Mucosa of descending colon (tissue), 3 donors: ENCODE data around the gene TSPAN18. TPM values are rescaled to one million over a fixed set of nuclear protein-coding genes. Genes with fewer than 3 reads are reported as not detected.

Experiments
- ATAC-seq: fragments of 200-7000 bp; cut with Tn5 transposase; one replicate; pipeline ENCODE4 v1.9.1; 2020; ENCODE audit warnings: mild to moderate bottlenecking, moderate library complexity
- DNase-seq, 3 donors: peaks; one replicate each; pipeline ENCODE4 v3.0.0-alpha.2; 2020
- H3K36me3 ChIP-seq: fragments of 200-600 bp; one replicate; pipeline ENCODE4 v1.8.0; 2021; ENCODE audit warnings: low read depth, mild to moderate bottlenecking
- H3K4me1 ChIP-seq: fragments of 200-600 bp; one replicate; pipeline ENCODE4 v1.8.0; 2021; ENCODE audit warnings: low read depth, mild to moderate bottlenecking
- H3K4me3 ChIP-seq: fragments of 200-600 bp; one replicate; pipeline ENCODE4 v1.8.0; 2021; ENCODE audit warnings: mild to moderate bottlenecking
- H3K9me3 ChIP-seq: fragments of 200-600 bp; one replicate; pipeline ENCODE4 v1.8.0; 2021; ENCODE audit warnings: mild to moderate bottlenecking
- CTCF ChIP-seq: fragments of 200-600 bp; IDR thresholded peaks from one replicate; pipeline ENCODE4 v1.8.0; 2022; ENCODE audit warnings: antibody characterized with exemption, mild to moderate bottlenecking
- intact Hi-C, 2 donors: fragments of 100-400 bp; cut with DNase I in 1 of 2; cut with micrococcal nuclease in 1 of 2; formaldehyde crosslinking; loops; one replicate each; pipeline versions ENCODE4 v1.11.0 to v1.11.1; 2022; cut with DNase I, micrococcal nuclease
- total RNA-seq, 3 donors: library from RNA; stranded (reverse); fragmentation: NEBNext Ultra II Directional in 2 of 3; extraction: Animal tissue kit (Norgen Biotek cat#: 25700) in 2 of 3; gene quantifications; one replicate each; pipeline versions ENCODE4 v1.2.1 to v1.2.4, GENCODE V29; 2021 to 2023
- donor health status: DM: no; HTN: no; CAD: no; lungs with moderate emphysema.
- donor health status: DM: no; HTN: no; CAD: no.
- donor health status: DM: no; HTN: yes; CAD: no.

The TSPAN18 gene
- total RNA-seq, 3 donors from 2014 or later, result 3.6 to 63.2 (median 8.5) TPM

- no peaks in the 10 kb centered on the region for H3K4me1 ChIP-seq
- TF ChIP-seq CTCF, result no peak
- H3K9me3 ChIP-seq, result no peaks in the 10 kb centered on the region
- intact Hi-C loops, result no loop called here
- H3K4me3 ChIP-seq, result no peak overlapping the region
- ATAC-seq, result no peak
- DNase-seq, result no peak
- no peaks in the 10 kb centered on the region for H3K36me3 ChIP-seq
These were observed 49.3 kb downstream of the TSPAN18 start for GRCh38 chr11:44775985-44776446.

GRCh38 chr11:44776551-44777208 is 49.9 kb downstream of the TSPAN18 start:
- intact Hi-C loops, result no loop called here
- no peak for ATAC-seq
- no peaks in the 10 kb centered on the region for H3K9me3 ChIP-seq
- H3K36me3 ChIP-seq, result no peaks in the 10 kb centered on the region
- no peaks in the 10 kb centered on the region for H3K4me1 ChIP-seq
- H3K4me3 ChIP-seq, result no peak overlapping the region
- DNase-seq, result no peak
- no peak for TF ChIP-seq CTCF

- no peak for ATAC-seq
- intact Hi-C loops, result no loop called here
- no peaks in the 10 kb centered on the region for H3K9me3 ChIP-seq
- no peak for TF ChIP-seq CTCF
- H3K36me3 ChIP-seq, result no peaks in the 10 kb centered on the region
- DNase-seq, result peak in 1 of 3 donors; percentile 7
- no peaks in the 10 kb centered on the region for H3K4me1 ChIP-seq
- H3K4me3 ChIP-seq, result no peak overlapping the region
These were observed 50.7 kb downstream of the TSPAN18 start for GRCh38 chr11:44777209-44778194.

- no peak for ATAC-seq
- DNase-seq, result no peak
- Histone ChIP-seq H3K4me1 (no peaks in the 10 kb centered on the region), H3K9me3 (no peaks in the 10 kb centered on the region), H3K36me3 (no peaks in the 10 kb centered on the region), H3K4me3 (no peak overlapping the region)
- intact Hi-C loops, result no loop called here
- TF ChIP-seq CTCF, result no peak
These were observed 51.7 kb downstream of the TSPAN18 start for GRCh38 chr11:44778195-44779100.
